ENCODE results near the gene MLX. TPM values are rescaled to one million over a fixed set of nuclear protein-coding genes. Genes with fewer than 3 reads are reported as not detected.

Gene MLX
- total RNA-seq, 1 experiment from 2014 or later, result 37.5 TPM

- peak overlapping the region; percentile 13 for H3K27ac Mint-ChIP-seq (ENCODE audit: unreplicated experiment)
- no TSS peak for BruUV-seq (replicated peaks)
- no peaks in the 10 kb centered on the region for H3K27me3 ChIP-seq (replicated peaks; ENCODE audit: control insufficient read depth, insufficient read depth, low read length)
- DNase-seq, result no peak
- no peak overlapping the region for H3K4me3 Mint-ChIP-seq (ENCODE audit: unreplicated experiment)
- ChIA-PET CTCF (no interaction called here), POLR2A (interaction anchor here (0.6 kb wide), 1 partner anchor 107 kb away, joined by 3 read pairs; no protein-coding TSS in a partner anchor)
- no peaks in the 10 kb centered on the region for H3K27me3 Mint-ChIP-seq (ENCODE audit: insufficient read depth, unreplicated experiment)
- H3K4me1 Mint-ChIP-seq (ENCODE audit: low read depth, unreplicated experiment), result peaks cover 23% of the 10 kb centered on the region
- no peaks in the 10 kb centered on the region for H3K9me3 ChIP-seq
- peaks cover 22% of the 10 kb centered on the region for H3K36me3 ChIP-seq (ENCODE audit: control insufficient read depth, insufficient read depth, low read length)
- H3K36me3 Mint-ChIP-seq (ENCODE audit: insufficient read depth, unreplicated experiment), result peaks cover 92% of the 10 kb centered on the region
- no peaks in the 10 kb centered on the region; the same call in 1 of the 2 replicates for H3K4me1 ChIP-seq
- intact Hi-C loops (cut with micrococcal nuclease; ENCODE audit: unreplicated experiment), result loop anchor here (10.0 kb wide), 1 partner anchor 252 kb away; the partner anchor contains the start of gene BECN1
- H3K4me3 ChIP-seq (ENCODE audit: low read depth, low read length), result no peak overlapping the region
- H3K9me3 Mint-ChIP-seq (ENCODE audit: unreplicated experiment), result no peaks in the 10 kb centered on the region
- TF ChIP-seq CTCF (IDR thresholded peaks at IDR 0.05; ENCODE audit: insufficient read depth in 1 of 2, low read depth in 1 of 2, low read length in 1 of 2, severe bottlenecking in 1 of 2, unreplicated experiment in 1 of 2), result no peak
Observed at GRCh38 chr17:42573095-42573494, 6.2 kb downstream of the MLX start.

- H3K36me3 ChIP-seq (ENCODE audit: control insufficient read depth, insufficient read depth, low read length), result peaks cover 15% of the 10 kb centered on the region
- H3K27ac Mint-ChIP-seq (ENCODE audit: unreplicated experiment), result no peak overlapping the region
Observed at GRCh38 chr17:42574463-42574862, 7.6 kb downstream of the MLX start.

GRCh38 chr17:42577140-42577531, 10.2 kb downstream of the MLX start:
- Mint-ChIP-seq H3K27ac (ENCODE audit: unreplicated experiment) (peak overlapping the region; percentile 84), H3K9me3 (ENCODE audit: unreplicated experiment) (no peaks in the 10 kb centered on the region), H3K4me3 (ENCODE audit: unreplicated experiment) (peak overlapping the region; percentile 80), H3K36me3 (ENCODE audit: insufficient read depth, unreplicated experiment) (peaks cover 78% of the 10 kb centered on the region), H3K4me1 (ENCODE audit: low read depth, unreplicated experiment) (peaks cover 23% of the 10 kb centered on the region), H3K27me3 (ENCODE audit: insufficient read depth, unreplicated experiment) (no peaks in the 10 kb centered on the region)
- ChIA-PET POLR2A (interaction anchor here (2.4 kb wide), 1 partner anchor 32 kb away, joined by 26 read pairs; the partner anchor contains the start of genes RETREG3 and TUBG1), CTCF (interaction anchor here (1.1 to 2.9 kb wide), 10 partner anchors 10 to 423 kb away, joined by 3 to 38 read pairs (median 10); partner anchors contain the start of genes MLX, NAGLU, RETREG3 and TUBG1)
- intact Hi-C loops (cut with micrococcal nuclease; ENCODE audit: unreplicated experiment), result loop anchor here (1.0 to 10.0 kb wide), 4 partner anchors 15 to 248 kb away; partner anchors contain the start of genes BECN1, COASY and RAMP2
- H3K4me1 ChIP-seq, result peaks cover 4% of the 10 kb centered on the region
- peak overlapping the region; percentile 82 for H3K4me3 ChIP-seq (ENCODE audit: low read depth, low read length)
- peak in 1 of 2 experiments; percentile 52 for DNase-seq
- no peak for TF ChIP-seq CTCF (IDR thresholded peaks at IDR 0.05; ENCODE audit: insufficient read depth in 1 of 2, low read depth in 1 of 2, low read length in 1 of 2, severe bottlenecking in 1 of 2, unreplicated experiment in 1 of 2)
- peaks cover 8% of the 10 kb centered on the region for H3K36me3 ChIP-seq (ENCODE audit: control insufficient read depth, insufficient read depth, low read length)
- no peaks in the 10 kb centered on the region for H3K27me3 ChIP-seq (replicated peaks; ENCODE audit: control insufficient read depth, insufficient read depth, low read length)
- H3K9me3 ChIP-seq, result no peaks in the 10 kb centered on the region
- BruUV-seq (replicated peaks), result no TSS peak

More at GRCh38 chr17:42574463-42574862, 7.6 kb downstream of the MLX start:
- Mint-ChIP-seq H3K27me3 (ENCODE audit: insufficient read depth, unreplicated experiment) (no peaks in the 10 kb centered on the region), H3K4me1 (ENCODE audit: low read depth, unreplicated experiment) (peaks cover 23% of the 10 kb centered on the region), H3K4me3 (ENCODE audit: unreplicated experiment) (no peak overlapping the region), H3K9me3 (ENCODE audit: unreplicated experiment) (no peaks in the 10 kb centered on the region), H3K36me3 (ENCODE audit: insufficient read depth, unreplicated experiment) (peaks cover 89% of the 10 kb centered on the region)
- no TSS peak for BruUV-seq (replicated peaks)
- CTCF ChIA-PET, result interaction anchor here (0.6 kb wide), 1 partner anchor 393 kb away, joined by 3 read pairs; no protein-coding TSS in a partner anchor
- H3K9me3 ChIP-seq, result no peaks in the 10 kb centered on the region
- H3K4me1 ChIP-seq, result peaks cover 4% of the 10 kb centered on the region
- TF ChIP-seq CTCF (IDR thresholded peaks at IDR 0.05; ENCODE audit: insufficient read depth in 1 of 2, low read depth in 1 of 2, low read length in 1 of 2, severe bottlenecking in 1 of 2, unreplicated experiment in 1 of 2), result no peak
- H3K27me3 ChIP-seq (replicated peaks; ENCODE audit: control insufficient read depth, insufficient read depth, low read length), result no peaks in the 10 kb centered on the region
- H3K4me3 ChIP-seq (ENCODE audit: low read depth, low read length), result no peak overlapping the region
- DNase-seq, result no peak
- intact Hi-C loops (cut with micrococcal nuclease; ENCODE audit: unreplicated experiment), result loop anchor here (10.0 kb wide), 1 partner anchor 250 kb away; the partner anchor contains the start of gene BECN1
- POLR2A ChIA-PET, result no interaction called here
